Neural cell (in vitro differentiated cells): ENCODE data around the gene FCN2. TPM values are rescaled to one million over a fixed set of nuclear protein-coding genes. Genes with fewer than 3 reads are reported as not detected.

Experiments used
- H2AFZ ChIP-seq: fragments of 200-600, 300-800 bp; sonication (generic), shearing (Covaris generic); 2 replicates; pipeline ENCODE4 v1.6.0; 2014; ENCODE audit warnings: low read depth, mild to moderate bottlenecking, antibody characterized with exemption, low read length, moderate library complexity
- H3F3A ChIP-seq: fragments of 200-600 bp; shearing (Covaris generic); 2 replicates; pipeline ENCODE4 v1.6.1; 2016; ENCODE audit warnings: mild to moderate bottlenecking, moderate library complexity, mixed read lengths, antibody characterized with exemption, low read length; ENCODE audit not compliant: insufficient read depth, poor library complexity, severe bottlenecking
- H3K27ac ChIP-seq: fragments of 200-600, 300-800 bp; sonication (generic), shearing (Covaris generic); 2 replicates; pipeline ENCODE4 v1.5.1; 2014; ENCODE audit warnings: mild to moderate bottlenecking, low read length, moderate library complexity
- H3K27me3 ChIP-seq: fragments of 300-800, 200-600 bp; sonication (generic), shearing (Covaris generic); 2 replicates; pipeline ENCODE4 v1.6.0; 2014; ENCODE audit warnings: mild to moderate bottlenecking, low read depth, low read length, moderate library complexity; ENCODE audit not compliant: insufficient read depth
- H3K36me3 ChIP-seq: fragments of 300-800, 200-600 bp; sonication (generic), shearing (Covaris generic); 2 replicates; pipeline ENCODE4 v1.5.1; 2014; ENCODE audit warnings: mild to moderate bottlenecking, antibody characterized with exemption, low read length, moderate library complexity; ENCODE audit not compliant: insufficient read depth
- H3K4me2 ChIP-seq: fragments of 300-800, 200-600 bp; sonication (generic), shearing (Covaris generic); 2 replicates; pipeline ENCODE4 v1.6.0; 2014; ENCODE audit warnings: mild to moderate bottlenecking, low read length
- H3K4me3 ChIP-seq: fragments of 300-800, 200-600 bp; sonication (generic), shearing (Covaris generic); 2 replicates; pipeline ENCODE4 v1.5.1; 2014; ENCODE audit warnings: mild to moderate bottlenecking, low read length, moderate library complexity
- H3K79me2 ChIP-seq: fragments of 200-600 bp; shearing (Covaris generic); replicated peaks from 2 replicates; pipeline ENCODE4 v1.6.0; 2014; ENCODE audit warnings: mild to moderate bottlenecking, low read length, moderate library complexity; ENCODE audit not compliant: insufficient read depth
- H3K9ac ChIP-seq: fragments of 300-800, 200-600 bp; sonication (generic), shearing (Covaris generic); 2 replicates; pipeline ENCODE4 v1.6.1; 2016; ENCODE audit warnings: mild to moderate bottlenecking, low read length, mixed read lengths
- H3K9me2 ChIP-seq: fragments of 200-600 bp; shearing (Covaris generic); 2 replicates; pipeline ENCODE4 v1.6.1; 2016; ENCODE audit warnings: mild to moderate bottlenecking, low read length, mixed read lengths; ENCODE audit not compliant: insufficient read depth
- H3K9me3 ChIP-seq: fragments of 200-600, 300-800 bp; sonication (generic), shearing (Covaris generic); 2 replicates; pipeline ENCODE4 v1.6.1; 2016; ENCODE audit warnings: mild to moderate bottlenecking, mixed run types, low read length, moderate library complexity, mixed read lengths
- H4K20me1 ChIP-seq: fragments of 200-600 bp; shearing (Covaris generic); 2 replicates; pipeline ENCODE4 v1.6.1; 2016; ENCODE audit warnings: mild to moderate bottlenecking, mixed run types; ENCODE audit not compliant: insufficient read depth
- EP300 ChIP-seq: fragments of 450-650 bp; conservative IDR thresholded peaks from 2 replicates; pipeline ENCODE4 v1.6.1; 2014; ENCODE audit warnings: antibody characterized with exemption, mild to moderate bottlenecking, moderate library complexity; ENCODE audit not compliant: poor library complexity, severe bottlenecking
- EZH2 ChIP-seq: fragments of 200-600, 300-800 bp; shearing (Covaris generic), sonication (generic); IDR thresholded peaks from 2 replicates; pipeline ENCODE4 v1.6.1; 2014; ENCODE audit warnings: antibody characterized with exemption, low read length, borderline replicate concordance, mild to moderate bottlenecking; ENCODE audit not compliant: insufficient read depth, poor library complexity, severe bottlenecking
- MXI1 ChIP-seq: fragments of 450-650 bp; conservative IDR thresholded peaks from 2 replicates; pipeline ENCODE4 v1.6.1; 2014; ENCODE audit warnings: antibody characterized with exemption, mild to moderate bottlenecking; ENCODE audit not compliant: poor library complexity, severe bottlenecking
- POLR2AphosphoS5 ChIP-seq: IDR thresholded peaks from 2 replicates; pipeline ENCODE4 v1.6.1; 2012
- RAD21 ChIP-seq: fragments of 450-650 bp; conservative IDR thresholded peaks from 2 replicates; pipeline ENCODE4 v1.6.1; 2014; ENCODE audit warnings: antibody characterized with exemption, mild to moderate bottlenecking, moderate library complexity
- SMC3 ChIP-seq: fragments of 450-650 bp; conservative IDR thresholded peaks from 2 replicates; pipeline ENCODE4 v1.6.1; 2014; ENCODE audit warnings: antibody characterized with exemption, mild to moderate bottlenecking, moderate library complexity; ENCODE audit not compliant: poor library complexity
- TAF1 ChIP-seq: IDR thresholded peaks from 2 replicates; pipeline ENCODE4 v1.6.1; 2012; ENCODE audit warnings: low read depth
- polyA plus RNA-seq: library from polyadenylated mRNA; depleted of rRNA; stranded (reverse); fragments of >200 nt; gene quantifications from 2 replicates; pipeline ENCODE4 v1.2.3, GENCODE V29; 2014
- TF ChIP-seq, protein P1 (sequence below): IDR thresholded peaks from 2 replicates; pipeline ENCODE4 v1.6.1; 2012; ENCODE audit warnings: borderline replicate concordance
- TF ChIP-seq, protein P2 (sequence below): fragments of 450-650 bp; IDR thresholded peaks from 2 replicates; pipeline ENCODE4 v1.5.1; 2014; ENCODE audit warnings: antibody characterized with exemption, mild to moderate bottlenecking, moderate library complexity; ENCODE audit not compliant: poor library complexity, severe bottlenecking

Gene FCN2
- polyA plus RNA-seq, 1 donor from 2014 or later = not detected

GRCh38 chr9:134888603-134889190 is 8.1 kb downstream of the FCN2 start:
- no peak for TF ChIP-seq RAD21
- TF ChIP-seq EP300 = no peak
- no peak for TF ChIP-seq EZH2
- TF ChIP-seq, protein P1, sequence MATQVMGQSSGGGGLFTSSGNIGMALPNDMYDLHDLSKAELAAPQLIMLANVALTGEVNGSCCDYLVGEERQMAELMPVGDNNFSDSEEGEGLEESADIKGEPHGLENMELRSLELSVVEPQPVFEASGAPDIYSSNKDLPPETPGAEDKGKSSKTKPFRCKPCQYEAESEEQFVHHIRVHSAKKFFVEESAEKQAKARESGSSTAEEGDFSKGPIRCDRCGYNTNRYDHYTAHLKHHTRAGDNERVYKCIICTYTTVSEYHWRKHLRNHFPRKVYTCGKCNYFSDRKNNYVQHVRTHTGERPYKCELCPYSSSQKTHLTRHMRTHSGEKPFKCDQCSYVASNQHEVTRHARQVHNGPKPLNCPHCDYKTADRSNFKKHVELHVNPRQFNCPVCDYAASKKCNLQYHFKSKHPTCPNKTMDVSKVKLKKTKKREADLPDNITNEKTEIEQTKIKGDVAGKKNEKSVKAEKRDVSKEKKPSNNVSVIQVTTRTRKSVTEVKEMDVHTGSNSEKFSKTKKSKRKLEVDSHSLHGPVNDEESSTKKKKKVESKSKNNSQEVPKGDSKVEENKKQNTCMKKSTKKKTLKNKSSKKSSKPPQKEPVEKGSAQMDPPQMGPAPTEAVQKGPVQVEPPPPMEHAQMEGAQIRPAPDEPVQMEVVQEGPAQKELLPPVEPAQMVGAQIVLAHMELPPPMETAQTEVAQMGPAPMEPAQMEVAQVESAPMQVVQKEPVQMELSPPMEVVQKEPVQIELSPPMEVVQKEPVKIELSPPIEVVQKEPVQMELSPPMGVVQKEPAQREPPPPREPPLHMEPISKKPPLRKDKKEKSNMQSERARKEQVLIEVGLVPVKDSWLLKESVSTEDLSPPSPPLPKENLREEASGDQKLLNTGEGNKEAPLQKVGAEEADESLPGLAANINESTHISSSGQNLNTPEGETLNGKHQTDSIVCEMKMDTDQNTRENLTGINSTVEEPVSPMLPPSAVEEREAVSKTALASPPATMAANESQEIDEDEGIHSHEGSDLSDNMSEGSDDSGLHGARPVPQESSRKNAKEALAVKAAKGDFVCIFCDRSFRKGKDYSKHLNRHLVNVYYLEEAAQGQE = no peak
- TF ChIP-seq SMC3 = no peak
- no peak for TF ChIP-seq MXI1
- TF ChIP-seq POLR2AphosphoS5 = no peak
- no peak for TF ChIP-seq TAF1
- TF ChIP-seq, protein P2, sequence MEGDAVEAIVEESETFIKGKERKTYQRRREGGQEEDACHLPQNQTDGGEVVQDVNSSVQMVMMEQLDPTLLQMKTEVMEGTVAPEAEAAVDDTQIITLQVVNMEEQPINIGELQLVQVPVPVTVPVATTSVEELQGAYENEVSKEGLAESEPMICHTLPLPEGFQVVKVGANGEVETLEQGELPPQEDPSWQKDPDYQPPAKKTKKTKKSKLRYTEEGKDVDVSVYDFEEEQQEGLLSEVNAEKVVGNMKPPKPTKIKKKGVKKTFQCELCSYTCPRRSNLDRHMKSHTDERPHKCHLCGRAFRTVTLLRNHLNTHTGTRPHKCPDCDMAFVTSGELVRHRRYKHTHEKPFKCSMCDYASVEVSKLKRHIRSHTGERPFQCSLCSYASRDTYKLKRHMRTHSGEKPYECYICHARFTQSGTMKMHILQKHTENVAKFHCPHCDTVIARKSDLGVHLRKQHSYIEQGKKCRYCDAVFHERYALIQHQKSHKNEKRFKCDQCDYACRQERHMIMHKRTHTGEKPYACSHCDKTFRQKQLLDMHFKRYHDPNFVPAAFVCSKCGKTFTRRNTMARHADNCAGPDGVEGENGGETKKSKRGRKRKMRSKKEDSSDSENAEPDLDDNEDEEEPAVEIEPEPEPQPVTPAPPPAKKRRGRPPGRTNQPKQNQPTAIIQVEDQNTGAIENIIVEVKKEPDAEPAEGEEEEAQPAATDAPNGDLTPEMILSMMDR = no peak
- H3K27me3 ChIP-seq = no peaks in the 10 kb centered on the region
- H3K36me3 ChIP-seq = no peaks in the 10 kb centered on the region
- H3K79me2 ChIP-seq = no peaks in the 10 kb centered on the region
- H3K4me3 ChIP-seq = no peak overlapping the region
- H3K4me2 ChIP-seq = no peak overlapping the region
- no peak overlapping the region for H2AFZ ChIP-seq
- H3K9me2 ChIP-seq = no peaks in the 10 kb centered on the region
- no peaks in the 10 kb centered on the region for H4K20me1 ChIP-seq
- H3F3A ChIP-seq = no peaks in the 10 kb centered on the region
- no peak overlapping the region for H3K9ac ChIP-seq
- no peak overlapping the region for H3K27ac ChIP-seq
- H3K9me3 ChIP-seq = no peaks in the 10 kb centered on the region

- Histone ChIP-seq H3K36me3 (no peaks in the 10 kb centered on the region), H2AFZ (no peak overlapping the region), H3K9me2 (no peaks in the 10 kb centered on the region), H3K9me3 (no peaks in the 10 kb centered on the region), H3K27ac (no peak overlapping the region), H3F3A (no peaks in the 10 kb centered on the region), H3K4me3 (no peak overlapping the region), H3K4me2 (no peak overlapping the region), H3K79me2 (no peaks in the 10 kb centered on the region), H3K27me3 (no peaks in the 10 kb centered on the region), H3K9ac (no peak overlapping the region), H4K20me1 (no peaks in the 10 kb centered on the region)
- no peak for TF ChIP-seq TAF1
- no peak for TF ChIP-seq EP300
- TF ChIP-seq, protein P1 = no peak
- TF ChIP-seq, protein P2 = no peak
- TF ChIP-seq MXI1 = no peak
- TF ChIP-seq RAD21 = no peak
- TF ChIP-seq SMC3 = no peak
- TF ChIP-seq POLR2AphosphoS5 = no peak
- no peak for TF ChIP-seq EZH2
Observed at GRCh38 chr9:134889386-134890154, 9.0 kb downstream of the FCN2 start.
